ENCODE results near the gene DUSP12.

DNA sequence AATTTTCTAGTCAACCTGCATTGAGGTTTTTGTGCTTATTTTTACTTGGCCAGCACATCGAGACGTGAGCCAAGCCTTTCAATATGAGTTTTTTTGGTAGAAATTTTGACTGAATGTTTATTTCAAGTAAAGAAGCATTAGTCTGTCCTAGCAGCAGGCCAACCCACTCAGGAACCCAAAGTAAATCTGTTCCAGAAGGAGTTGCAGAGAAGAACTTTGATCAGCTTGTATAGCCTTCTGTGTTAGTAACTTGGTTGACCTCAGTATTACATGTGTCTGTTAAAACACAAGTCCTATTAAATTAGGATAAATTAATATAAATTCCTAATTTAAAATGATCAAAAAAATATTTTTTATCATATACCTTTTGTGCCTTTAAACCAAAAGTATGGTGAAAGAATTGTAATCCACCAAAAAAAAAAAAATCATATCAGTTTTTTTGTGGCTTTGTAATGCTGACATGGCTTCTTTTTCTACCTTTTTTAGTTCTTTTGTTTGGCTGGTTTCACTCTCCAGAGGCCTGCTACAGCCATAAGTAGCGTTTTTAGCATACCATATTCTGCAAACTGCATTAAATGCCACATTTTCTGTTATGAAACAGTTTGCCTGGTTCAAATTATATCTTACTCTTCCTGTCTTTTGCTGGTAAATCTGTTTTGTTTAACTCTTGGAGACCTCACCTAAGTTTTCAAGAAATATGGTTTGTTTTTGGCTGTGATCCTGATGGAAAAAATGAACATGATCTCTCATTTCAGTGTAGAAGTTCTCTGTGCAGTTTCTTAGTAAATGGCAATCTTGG lies 56.0 kb downstream of the DUSP12 start:
- TF ChIP-seq CTCF (conservative IDR thresholded peaks at IDR 0.05 in 1 of 2, IDR thresholded peaks at IDR 0.05 in 1 of 2; ENCODE audit: low read depth in 1 of 2, low read length in 2 of 2): no peak
- TF ChIP-seq EZH2 (IDR thresholded peaks at IDR 0.05; ENCODE audit: low read length, missing control alignments): no peak
